Small intestine (tissue), 7 donors: Measurements from ENCODE around the gene SLC35D3. TPM values are rescaled to one million over a fixed set of nuclear protein-coding genes. Genes with fewer than 3 reads are reported as not detected.
A peak's percentile ranks its signal among the peaks of the same experiment; 100 is the strongest.

Experiments used
- DNase-seq, 2 donors: peaks; one replicate each; pipeline versions ENCODE4 v3.0.0 to v3.0.0-alpha.2; 2013
- FAIRE-seq: peaks from 2 replicates; lab custom pipeline; 2012; peaks lifted over from hg19 to GRCh38; lab: Jason Lieb, UNC
- H3K27ac ChIP-seq, 3 donors: one replicate each; pipeline ENCODE4 v1.5.1; 2013; ENCODE audit warnings: low read length in 2 of 3, mild to moderate bottlenecking in 2 of 3, control low read depth in 1 of 3, inconsistent platforms in 1 of 3, low read depth in 1 of 3, moderate library complexity in 1 of 3
- H3K27me3 ChIP-seq, 3 donors: one replicate each; pipeline ENCODE4 v1.6.1; 2013; ENCODE audit warnings: low read length in 3 of 3, inconsistent platforms in 1 of 3; ENCODE audit not compliant: control insufficient read depth in 3 of 3, insufficient read depth in 3 of 3
- H3K36me3 ChIP-seq, 3 donors: one replicate each; pipeline ENCODE4 v1.6.1; 2013; ENCODE audit warnings: low read length in 3 of 3, inconsistent platforms in 1 of 3, low read depth in 1 of 3, mild to moderate bottlenecking in 1 of 3, moderate library complexity in 1 of 3; ENCODE audit not compliant: control insufficient read depth in 3 of 3, insufficient read depth in 2 of 3
- H3K4me1 ChIP-seq, 3 donors: one replicate each; pipeline ENCODE4 v1.6.1; 2013; ENCODE audit warnings: low read length in 2 of 3, inconsistent platforms in 1 of 3, low read depth in 1 of 3, mild to moderate bottlenecking in 1 of 3, moderate library complexity in 1 of 3; ENCODE audit not compliant: control insufficient read depth in 3 of 3, insufficient read depth in 2 of 3
- H3K4me3 ChIP-seq, 3 donors: one replicate each; pipeline ENCODE4 v1.5.1; 2013; ENCODE audit warnings: low read length in 3 of 3, control low read depth in 1 of 3, inconsistent platforms in 1 of 3, low read depth in 1 of 3, mild to moderate bottlenecking in 1 of 3, moderate library complexity in 1 of 3
- H3K9me3 ChIP-seq, 2 donors: one replicate each; pipeline ENCODE4 v1.6.1; 2013; ENCODE audit warnings: low read depth in 1 of 2, low read length in 1 of 2; ENCODE audit not compliant: control insufficient read depth in 2 of 2, insufficient read depth in 1 of 2
- WGBS, 3 donors: extraction: QIAGEN DNeasy Blood & Tissue Kit; methylation state at CpG; one replicate each; pipeline ENCODE4 v1.1.7; 2013; 5-methylcytosine and 5-hydroxymethylcytosine counted together
- polyA plus RNA-seq, 4 donors: library from polyadenylated mRNA; stranded (reverse) in 3 of 4; unstranded in 1 of 4; fragments of 200-250 nt in 3 of 4; fragments of 120-200 nt in 1 of 4; gene quantifications; one replicate each; pipeline versions ENCODE4 v1.2.1 to v1.2.3, GENCODE V29; 2013
- donor health status: healthy with polysubstance abuse.
- donor health status: control.
- donor health status: control.
- donor health status: Bipolar disorder and iron deficiency.
- donor health status: healthy.

Gene SLC35D3
- polyA plus RNA-seq, 4 donors: 0.04 to 0.81 TPM; not detected in 2

DNA sequence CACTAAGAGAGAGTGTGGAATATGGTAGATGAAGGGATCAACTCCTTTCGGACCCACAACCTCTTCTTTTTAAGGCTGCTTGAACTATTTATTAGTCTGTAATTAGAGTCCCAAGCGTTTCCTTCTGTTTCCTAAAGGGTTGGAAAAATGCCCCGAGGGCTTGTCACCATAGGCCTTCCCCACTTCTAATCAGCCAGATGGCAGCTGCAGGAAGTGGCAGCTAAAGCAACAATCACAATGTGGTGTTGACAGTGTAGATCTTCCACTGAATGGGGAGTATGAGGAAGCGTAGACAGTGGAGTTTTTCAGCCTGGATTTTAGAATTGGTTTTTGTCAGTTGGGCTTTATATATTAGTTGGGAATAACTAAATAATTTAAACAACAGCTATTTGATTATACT, 40.6 kb downstream of the SLC35D3 start:
- 7 to 28% (median 27%) methylated on average over 4 of the region's 4 CpGs for WGBS, 3 donors
- no peak overlapping the region for H3K4me3 ChIP-seq
- FAIRE-seq (no peak), DNase-seq (peak; percentile 58 to 82)
- peaks cover 0 to 29% (median 4%) of the 10 kb centered on the region in 3 donors for H3K4me1 ChIP-seq
- H3K27ac ChIP-seq: peak overlapping the region in 2 of 3 donors; percentile 45 to 75
- no peaks in the 10 kb centered on the region for H3K36me3 ChIP-seq
- no peaks in the 10 kb centered on the region for H3K9me3 ChIP-seq
- H3K27me3 ChIP-seq: no peaks in the 10 kb centered on the region

DNA sequence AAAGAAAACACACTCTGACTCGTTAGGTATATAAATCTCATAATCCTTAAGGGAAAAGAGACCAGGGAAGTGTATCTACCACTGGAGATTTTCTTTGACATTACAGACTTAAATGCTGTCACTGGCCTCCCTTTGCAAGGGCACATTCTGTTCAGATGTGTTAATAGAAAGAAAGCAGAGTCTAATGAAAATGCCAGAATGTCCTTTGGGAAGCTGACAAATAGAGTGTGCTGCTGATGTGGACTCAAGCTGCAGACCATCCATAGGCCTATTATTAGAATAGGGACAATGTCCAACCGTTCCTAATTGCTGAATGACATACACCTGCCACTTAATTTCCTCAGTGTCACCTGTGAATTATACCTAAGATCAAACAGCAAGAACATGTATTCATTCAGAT, 41.2 kb downstream of the SLC35D3 start:
- H3K4me1 ChIP-seq: peaks cover 0 to 29% (median 4%) of the 10 kb centered on the region in 3 donors
- DNase-seq (peak in 1 of 2 donors; percentile 18), FAIRE-seq (no peak)
- no peak overlapping the region for H3K4me3 ChIP-seq
- H3K36me3 ChIP-seq: no peaks in the 10 kb centered on the region
- WGBS, 3 donors: 7 to 38% (median 21%) methylated on average over 2 of the region's 2 CpGs
- H3K27me3 ChIP-seq: no peaks in the 10 kb centered on the region
- no peaks in the 10 kb centered on the region for H3K9me3 ChIP-seq
- H3K27ac ChIP-seq: peak overlapping the region in 1 of 3 donors; percentile 1

DNA sequence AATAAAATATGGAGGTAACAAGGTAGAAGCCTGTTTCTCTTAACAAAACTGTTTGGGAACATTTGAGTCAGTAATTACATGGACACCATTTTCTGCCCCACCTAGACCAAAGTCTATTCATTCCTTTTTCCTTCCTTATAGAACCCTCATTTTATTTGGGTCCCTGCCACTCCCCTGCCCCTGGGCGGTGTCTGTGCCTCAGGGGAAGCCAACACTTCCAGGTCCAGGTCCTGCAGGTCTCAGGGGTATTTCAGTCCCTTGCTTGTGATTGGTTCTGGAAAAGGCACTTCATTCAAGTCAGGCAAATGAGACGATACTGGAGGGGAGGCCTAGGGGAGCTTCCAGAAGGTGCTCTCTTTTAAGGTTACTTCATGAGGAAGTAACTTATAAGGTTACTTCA, 42.3 kb downstream of the SLC35D3 start:
- H3K4me3 ChIP-seq: no peak overlapping the region
- no peak for FAIRE-seq
- 20 to 59% (median 53%) methylated on average over 2 of the region's 2 CpGs for WGBS, 3 donors
- peaks cover 0 to 22% (median 4%) of the 10 kb centered on the region in 3 donors for H3K4me1 ChIP-seq
- peaks cover 0 to 4% of the 10 kb centered on the region in 2 donors for H3K9me3 ChIP-seq
- peak overlapping the region in 1 of 3 donors; percentile 75 for H3K27ac ChIP-seq
- H3K27me3 ChIP-seq: no peaks in the 10 kb centered on the region
- DNase-seq: peak; percentile 55 to 89
- H3K36me3 ChIP-seq: no peaks in the 10 kb centered on the region

DNA sequence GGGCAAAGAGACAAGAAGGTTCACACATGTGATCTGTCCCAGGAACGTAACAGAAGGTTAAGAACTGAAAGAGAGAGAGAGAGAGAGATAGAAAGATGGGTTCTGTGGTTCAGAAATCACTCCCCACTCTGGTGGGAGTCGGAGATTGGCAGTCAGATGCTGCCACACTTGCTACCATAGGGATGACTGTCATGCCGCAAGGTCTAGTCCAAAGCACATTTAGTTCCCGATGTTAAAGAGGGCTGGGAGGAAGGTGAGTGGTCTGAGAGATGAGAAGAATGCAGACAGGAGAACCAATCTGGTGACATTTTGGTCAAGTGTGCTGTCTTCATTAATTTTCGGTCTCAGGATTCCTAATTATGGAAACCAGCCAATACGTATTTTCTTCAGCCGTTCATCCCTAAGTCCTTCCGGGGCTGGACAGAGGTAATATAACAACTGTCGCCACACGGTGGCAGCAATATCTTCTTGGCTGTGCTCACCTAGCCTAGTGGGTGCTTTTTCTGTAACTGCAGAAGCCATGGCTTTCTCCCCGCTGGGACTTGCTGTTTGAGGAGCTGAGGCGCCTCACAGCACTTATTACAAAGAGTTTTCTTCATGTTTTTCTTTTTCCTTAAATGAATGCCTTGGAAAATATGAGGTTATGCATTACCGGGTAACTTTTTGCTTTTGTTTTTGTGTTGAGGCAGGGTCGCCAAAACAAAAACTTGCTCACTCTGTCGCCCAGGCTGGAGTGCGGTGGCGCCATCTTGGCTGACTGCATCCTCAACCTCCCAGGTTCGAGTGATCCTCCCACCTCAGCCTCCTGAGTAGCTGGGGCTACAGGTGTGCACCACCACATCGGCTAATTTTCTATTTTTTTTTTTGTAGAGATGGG, 46.0 kb downstream of the SLC35D3 start:
- H3K4me1 ChIP-seq: peaks cover 0 to 12% (median 2%) of the 10 kb centered on the region in 3 donors
- no peak overlapping the region for H3K4me3 ChIP-seq
- WGBS, 3 donors: 52 to 54% (median 52%) methylated on average over 19 of the region's 19 CpGs
- no peaks in the 10 kb centered on the region for H3K27me3 ChIP-seq
- H3K27ac ChIP-seq: no peak overlapping the region
- peaks cover 0 to 8% of the 10 kb centered on the region in 2 donors for H3K9me3 ChIP-seq
- FAIRE-seq (no peak), DNase-seq (peak; percentile 82)
- no peaks in the 10 kb centered on the region for H3K36me3 ChIP-seq

DNA sequence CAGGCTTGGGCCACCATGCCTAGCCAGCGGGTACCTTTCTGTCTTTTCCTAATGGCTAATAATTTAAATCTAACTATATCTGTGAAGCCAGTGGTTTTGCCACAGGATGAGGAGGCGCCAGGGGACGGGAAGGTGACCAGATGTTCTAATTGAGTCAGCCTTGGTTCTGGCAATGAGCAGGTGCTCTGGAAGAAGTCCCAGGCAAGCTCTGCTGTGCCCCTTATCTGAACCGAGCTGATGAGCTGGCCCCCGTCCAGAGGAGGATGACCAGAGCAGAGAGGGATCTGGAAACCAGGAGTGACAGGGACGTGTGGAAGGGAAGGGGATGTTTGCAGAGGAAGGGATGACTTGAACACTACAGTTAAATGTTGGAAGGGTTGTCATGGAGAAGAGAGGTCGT, 46.7 kb downstream of the SLC35D3 start:
- H3K27ac ChIP-seq: no peak overlapping the region
- H3K9me3 ChIP-seq: peaks cover 0 to 8% of the 10 kb centered on the region in 2 donors
- H3K4me1 ChIP-seq: peaks cover 0 to 8% (median 2%) of the 10 kb centered on the region in 3 donors
- H3K36me3 ChIP-seq: no peaks in the 10 kb centered on the region
- no peak for FAIRE-seq
- 54 to 76% (median 59%) methylated on average over 7 of the region's 7 CpGs for WGBS, 3 donors
- no peak overlapping the region for H3K4me3 ChIP-seq
- DNase-seq: no peak
- H3K27me3 ChIP-seq: no peaks in the 10 kb centered on the region

DNA sequence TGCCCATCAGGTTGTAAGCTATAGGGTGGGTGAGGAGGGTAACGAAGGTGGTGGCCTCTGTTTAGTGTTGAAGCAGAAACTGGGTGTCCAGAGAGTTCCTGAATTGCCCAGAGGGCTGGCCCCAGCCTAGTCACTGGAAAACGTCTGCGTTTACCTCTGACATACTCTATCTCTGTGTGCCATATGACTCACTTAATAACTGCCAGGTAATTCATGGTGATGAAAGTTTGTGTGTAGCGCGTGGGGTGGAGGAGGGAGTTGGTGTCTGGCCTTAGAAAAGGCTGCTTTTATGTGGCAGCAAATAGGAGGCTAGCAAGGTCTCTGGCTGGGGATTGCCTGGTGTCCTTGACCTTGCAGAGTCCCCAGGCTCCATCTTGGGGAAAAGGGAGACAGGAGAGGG, 47.3 kb downstream of the SLC35D3 start:
- Histone ChIP-seq H3K9me3 (peaks cover 0 to 8% of the 10 kb centered on the region in 2 donors), H3K27ac (peak overlapping the region in 2 of 3 donors; percentile 30 to 61), H3K4me1 (peaks cover 0 to 3% (median 0%) of the 10 kb centered on the region in 3 donors), H3K27me3 (no peaks in the 10 kb centered on the region), H3K4me3 (no peak overlapping the region), H3K36me3 (no peaks in the 10 kb centered on the region)
- DNase-seq (peak in 1 of 2 donors; percentile 57), FAIRE-seq (no peak)
- WGBS, 3 donors: 48 to 78% (median 66%) methylated on average over 5 of the region's 5 CpGs

DNA sequence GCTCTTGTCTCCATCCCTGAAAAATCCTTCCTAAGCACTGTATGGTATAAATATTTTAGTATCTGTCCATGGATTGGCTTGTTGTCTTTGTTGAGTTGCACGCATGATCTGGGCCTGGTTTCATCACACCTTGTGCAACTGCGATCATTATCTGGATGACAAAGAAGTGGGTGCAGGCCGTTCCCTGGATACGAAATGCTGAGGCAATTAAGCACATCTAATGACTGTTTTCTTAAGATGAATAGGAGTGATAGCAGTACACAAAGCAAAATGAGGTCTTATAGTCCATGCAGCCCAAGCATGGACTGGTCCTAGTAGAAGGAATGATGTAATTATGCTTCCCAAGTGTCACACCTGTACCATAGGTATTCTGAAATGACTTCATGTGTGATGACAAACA, 47.8 kb downstream of the SLC35D3 start:
- Histone ChIP-seq H3K4me1 (no peaks in the 10 kb centered on the region), H3K36me3 (no peaks in the 10 kb centered on the region), H3K4me3 (no peak overlapping the region), H3K27me3 (no peaks in the 10 kb centered on the region), H3K27ac (peak overlapping the region in 1 of 3 donors; percentile 61), H3K9me3 (peaks cover 0 to 8% of the 10 kb centered on the region in 2 donors)
- FAIRE-seq (no peak), DNase-seq (peak in 1 of 2 donors; percentile 54)
- 30 to 73% (median 57%) methylated on average over 4 of the region's 4 CpGs for WGBS, 3 donors

DNA sequence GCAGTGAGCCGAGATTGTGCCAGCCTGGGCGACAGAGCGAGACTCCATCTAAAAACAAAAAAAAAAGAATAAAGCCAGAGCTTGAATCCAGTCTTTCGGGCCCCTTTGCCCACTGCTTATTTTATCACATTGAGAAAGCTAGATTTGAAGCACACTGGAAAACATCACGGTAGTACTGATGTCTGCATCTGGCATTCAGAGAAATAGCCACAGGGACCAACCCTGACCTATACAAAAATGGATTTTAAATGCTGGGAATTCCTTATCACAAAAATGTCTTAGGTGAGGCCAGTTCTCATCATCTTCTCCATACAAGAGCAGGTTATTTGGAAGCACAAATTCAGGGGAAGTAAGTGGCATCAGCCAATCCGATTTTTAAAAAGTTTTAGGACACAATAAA, 49.5 kb downstream of the SLC35D3 start:
- no peak overlapping the region for H3K27ac ChIP-seq
- H3K27me3 ChIP-seq: no peaks in the 10 kb centered on the region
- no peaks in the 10 kb centered on the region for H3K36me3 ChIP-seq
- 91 to 93% (median 92%) methylated on average over 6 of the region's 6 CpGs for WGBS, 3 donors
- FAIRE-seq (no peak), DNase-seq (no peak)
- H3K4me1 ChIP-seq: no peaks in the 10 kb centered on the region
- H3K4me3 ChIP-seq: no peak overlapping the region
- H3K9me3 ChIP-seq: peaks cover 0 to 8% of the 10 kb centered on the region in 2 donors
